HG03159 (cell line): ENCODE results near the gene SEMA5B.

ENCODE experiments used
- ATAC-seq: cut with Tn5 transposase; IDR thresholded peaks from one replicate; pipeline ENCODE4 v1.9.1; 2021; ENCODE audit warnings: mild to moderate bottlenecking, moderate library complexity; ENCODE audit not compliant: unreplicated experiment

SEMA5B gene

GRCh38 chr3:122930063-122930997, 97.2 kb downstream of the SEMA5B start:
- no peak for ATAC-seq

- ATAC-seq = no peak
Observed at GRCh38 chr3:122929188-122930062, 98.1 kb downstream of the SEMA5B start.

- ATAC-seq = no peak
Observed at GRCh38 chr3:122928396-122929187, 99.0 kb downstream of the SEMA5B start.

- ATAC-seq = no peak
Observed at GRCh38 chr3:122927726-122928125, 99.8 kb downstream of the SEMA5B start.

- no peak for ATAC-seq
Observed at GRCh38 chr3:122926811-122927210, 100.8 kb downstream of the SEMA5B start.

- no peak for ATAC-seq
Observed at GRCh38 chr3:122926322-122926721, 101.2 kb downstream of the SEMA5B start.

- ATAC-seq = no peak
Observed at GRCh38 chr3:122925756-122926155, 101.8 kb downstream of the SEMA5B start.

- no peak for ATAC-seq
Observed at GRCh38 chr3:122924056-122924455, 103.5 kb downstream of the SEMA5B start.

GRCh38 chr3:122923611-122924010, 104.0 kb downstream of the SEMA5B start:
- no peak for ATAC-seq

GRCh38 chr3:122921791-122922651, 105.5 kb downstream of the SEMA5B start:
- peak; percentile 50 for ATAC-seq

GRCh38 chr3:122920986-122921385, 106.6 kb downstream of the SEMA5B start:
- no peak for ATAC-seq

- no peak for ATAC-seq
Observed at GRCh38 chr3:122919291-122919610, 108.3 kb downstream of the SEMA5B start.

- ATAC-seq = no peak
Observed at GRCh38 chr3:122918576-122919290, 108.8 kb downstream of the SEMA5B start.

- ATAC-seq = no peak
Observed at GRCh38 chr3:122917412-122917811, 110.2 kb downstream of the SEMA5B start.

- no peak for ATAC-seq
Observed at GRCh38 chr3:122916580-122916979, 111.0 kb downstream of the SEMA5B start.

GRCh38 chr3:122916084-122916483, 111.5 kb downstream of the SEMA5B start:
- ATAC-seq = no peak

- no peak for ATAC-seq
Observed at GRCh38 chr3:122915300-122916055, 112.1 kb downstream of the SEMA5B start.

GRCh38 chr3:122913539-122914100, 113.9 kb downstream of the SEMA5B start:
- no peak for ATAC-seq
